Measurements from ENCODE around the gene ZNF185.

The ZNF185 gene

GRCh38 chrX:152897222-152898131 is at the start of gene ZNF185:
ZNF185 (plus strand) TSS chrX:152898067; CDS start chrX:152914490, 16,423 bp downstream.
- no peaks in the 10 kb centered on the region for H3K79me2 ChIP-seq (ENCODE audit: low read length)
- TF ChIP-seq, protein P1, sequence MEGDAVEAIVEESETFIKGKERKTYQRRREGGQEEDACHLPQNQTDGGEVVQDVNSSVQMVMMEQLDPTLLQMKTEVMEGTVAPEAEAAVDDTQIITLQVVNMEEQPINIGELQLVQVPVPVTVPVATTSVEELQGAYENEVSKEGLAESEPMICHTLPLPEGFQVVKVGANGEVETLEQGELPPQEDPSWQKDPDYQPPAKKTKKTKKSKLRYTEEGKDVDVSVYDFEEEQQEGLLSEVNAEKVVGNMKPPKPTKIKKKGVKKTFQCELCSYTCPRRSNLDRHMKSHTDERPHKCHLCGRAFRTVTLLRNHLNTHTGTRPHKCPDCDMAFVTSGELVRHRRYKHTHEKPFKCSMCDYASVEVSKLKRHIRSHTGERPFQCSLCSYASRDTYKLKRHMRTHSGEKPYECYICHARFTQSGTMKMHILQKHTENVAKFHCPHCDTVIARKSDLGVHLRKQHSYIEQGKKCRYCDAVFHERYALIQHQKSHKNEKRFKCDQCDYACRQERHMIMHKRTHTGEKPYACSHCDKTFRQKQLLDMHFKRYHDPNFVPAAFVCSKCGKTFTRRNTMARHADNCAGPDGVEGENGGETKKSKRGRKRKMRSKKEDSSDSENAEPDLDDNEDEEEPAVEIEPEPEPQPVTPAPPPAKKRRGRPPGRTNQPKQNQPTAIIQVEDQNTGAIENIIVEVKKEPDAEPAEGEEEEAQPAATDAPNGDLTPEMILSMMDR (IDR thresholded peaks at IDR 0.05; ENCODE audit: low read length): no peak
- TF ChIP-seq EZH2 (optimal IDR thresholded peaks at IDR 0.05; ENCODE audit: low read depth, low read length) (no peak), EZH2phosphoT487 (IDR thresholded peaks at IDR 0.05; ENCODE audit: low read length) (no peak)
- no peak within 1 kb of the TSS for H3K4me2 ChIP-seq (ENCODE audit: low read depth, low read length)
- H3K36me3 ChIP-seq (replicated peaks; ENCODE audit: insufficient read depth, low read length): no peaks in the 10 kb centered on the region
- no peak within 1 kb of the TSS for H2AFZ ChIP-seq (ENCODE audit: low read length)
- no peaks in the 10 kb centered on the region for H3K9me2 ChIP-seq (replicated peaks; ENCODE audit: insufficient read depth, low read length)
- no peak within 1 kb of the TSS for H3K4me3 ChIP-seq (ENCODE audit: low read length)
- H3K9me3 ChIP-seq (replicated peaks; ENCODE audit: insufficient read depth, low read length): no peaks in the 10 kb centered on the region
- no peaks in the 10 kb centered on the region for H4K20me1 ChIP-seq (ENCODE audit: insufficient read depth, low read length)
- no peak within 1 kb of the TSS for H3K27ac ChIP-seq (ENCODE audit: low read length)
- no peaks in the 10 kb centered on the region for H3F3A ChIP-seq (ENCODE audit: insufficient read depth, low read length)
- no peak for DNase-seq
- H3K9ac ChIP-seq (ENCODE audit: low read length): no peak within 1 kb of the TSS
- no peaks in the 10 kb centered on the region for H3K27me3 ChIP-seq (replicated peaks; ENCODE audit: insufficient read depth, low read length)
- H3K4me1 ChIP-seq (ENCODE audit: low read length): no peaks in the 10 kb centered on the region

DNA sequence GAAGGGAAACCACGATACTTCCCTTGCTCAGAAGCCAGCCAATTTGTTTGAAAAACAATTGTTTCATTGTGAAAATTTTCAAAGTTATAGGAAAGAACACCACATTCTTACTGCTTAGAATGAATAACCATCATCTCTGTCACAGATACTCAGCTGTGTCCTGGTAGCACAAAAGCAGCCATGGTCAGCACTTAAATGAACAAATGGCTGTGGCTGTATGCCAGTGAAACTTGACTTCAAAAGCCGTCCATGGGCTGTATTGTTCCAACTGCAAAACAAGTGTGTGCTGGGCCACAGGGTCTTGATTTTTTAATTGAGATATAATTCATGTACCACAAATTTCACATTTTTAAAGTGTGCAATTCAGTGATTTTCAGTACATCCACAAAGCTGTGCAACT is 47.4 kb upstream of the ZNF185 start:
- H3K27me3 ChIP-seq (replicated peaks; ENCODE audit: insufficient read depth, low read length): no peaks in the 10 kb centered on the region

GRCh38 chrX:152853986-152854385 is 43.9 kb upstream of the ZNF185 start:
- DNase-seq: no peak
- H3F3A ChIP-seq (ENCODE audit: insufficient read depth, low read length): no peaks in the 10 kb centered on the region
- no peaks in the 10 kb centered on the region for H3K79me2 ChIP-seq (ENCODE audit: low read length)
- H3K27ac ChIP-seq (ENCODE audit: low read length): no peak overlapping the region
- no peaks in the 10 kb centered on the region for H3K27me3 ChIP-seq (replicated peaks; ENCODE audit: insufficient read depth, low read length)
- H3K4me1 ChIP-seq (ENCODE audit: low read length): no peaks in the 10 kb centered on the region
- H3K9me3 ChIP-seq (replicated peaks; ENCODE audit: insufficient read depth, low read length): no peaks in the 10 kb centered on the region
- H3K9ac ChIP-seq (ENCODE audit: low read length): no peak overlapping the region
- TF ChIP-seq EZH2phosphoT487 (IDR thresholded peaks at IDR 0.05; ENCODE audit: low read length) (no peak), EZH2 (optimal IDR thresholded peaks at IDR 0.05; ENCODE audit: low read depth, low read length) (no peak)
- TF ChIP-seq, protein P1 (IDR thresholded peaks at IDR 0.05; ENCODE audit: low read length): no peak
- no peak overlapping the region for H3K4me2 ChIP-seq (ENCODE audit: low read depth, low read length)
- H3K9me2 ChIP-seq (replicated peaks; ENCODE audit: insufficient read depth, low read length): no peaks in the 10 kb centered on the region
- no peak overlapping the region for H2AFZ ChIP-seq (ENCODE audit: low read length)
- no peaks in the 10 kb centered on the region for H3K36me3 ChIP-seq (replicated peaks; ENCODE audit: insufficient read depth, low read length)
- no peak overlapping the region for H3K4me3 ChIP-seq (ENCODE audit: low read length)
- H4K20me1 ChIP-seq (ENCODE audit: insufficient read depth, low read length): no peaks in the 10 kb centered on the region

More for the DNA sequence above, 47.4 kb upstream of the ZNF185 start:
- no peak overlapping the region for H3K9ac ChIP-seq (ENCODE audit: low read length)
- no peak for DNase-seq
- H3K36me3 ChIP-seq (replicated peaks; ENCODE audit: insufficient read depth, low read length): no peaks in the 10 kb centered on the region
- H3K9me2 ChIP-seq (replicated peaks; ENCODE audit: insufficient read depth, low read length): no peaks in the 10 kb centered on the region
- no peak overlapping the region for H2AFZ ChIP-seq (ENCODE audit: low read length)
- H4K20me1 ChIP-seq (ENCODE audit: insufficient read depth, low read length): no peaks in the 10 kb centered on the region
- H3K9me3 ChIP-seq (replicated peaks; ENCODE audit: insufficient read depth, low read length): no peaks in the 10 kb centered on the region
- TF ChIP-seq EZH2 (optimal IDR thresholded peaks at IDR 0.05; ENCODE audit: low read depth, low read length) (no peak), EZH2phosphoT487 (IDR thresholded peaks at IDR 0.05; ENCODE audit: low read length) (no peak)
- TF ChIP-seq, protein P1 (IDR thresholded peaks at IDR 0.05; ENCODE audit: low read length): no peak
- H3K4me3 ChIP-seq (ENCODE audit: low read length): no peak overlapping the region
- H3F3A ChIP-seq (ENCODE audit: insufficient read depth, low read length): no peaks in the 10 kb centered on the region
- no peak overlapping the region for H3K4me2 ChIP-seq (ENCODE audit: low read depth, low read length)
- H3K79me2 ChIP-seq (ENCODE audit: low read length): no peaks in the 10 kb centered on the region
- no peaks in the 10 kb centered on the region for H3K4me1 ChIP-seq (ENCODE audit: low read length)
- H3K27ac ChIP-seq (ENCODE audit: low read length): no peak overlapping the region

Measured in MM.1S (cell line).